ENCODE data around the gene RNF4. TPM values are rescaled to one million over a fixed set of nuclear protein-coding genes. Genes with fewer than 3 reads are reported as not detected.
"Not testable (repeated sequence)": the region's sequence is repeated elsewhere in the genome, so short reads cannot be mapped to it uniquely, and the experiment has no call there.

RNF4 gene
- total RNA-seq, 1 donor from 2014 or later = 93.5 TPM

- Mint-ChIP-seq H3K4me1 (no peaks in the 10 kb centered on the region), H3K27me3 (peaks cover 3% of the 10 kb centered on the region), H3K27ac (no peak overlapping the region), H3K9me3 (no peaks in the 10 kb centered on the region), H3K36me3 (ENCODE audit: low read depth) (no peaks in the 10 kb centered on the region), H3K4me3 (no peak overlapping the region)
- no peak for TF ChIP-seq CTCF (IDR thresholded peaks at IDR 0.05)
- intact Hi-C loops (cut with micrococcal nuclease) = no loop called here
- ATAC-seq (ENCODE audit: low read depth) (no peak), DNase-seq (no peak)
- ChIA-PET CTCF (interaction anchor here (0.8 kb wide), 1 partner anchor 12 kb away, joined by 3 read pairs; no protein-coding TSS in a partner anchor), POLR2A (no interaction called here)
Measured at GRCh38 chr4:2428496-2429213, 40.3 kb upstream of the RNF4 start.

- ATAC-seq (ENCODE audit: low read depth); POLR2A ChIA-PET; DNase-seq; intact Hi-C loops (cut with micrococcal nuclease); CTCF ChIA-PET; H3K4me1 Mint-ChIP-seq; H3K9me3 Mint-ChIP-seq; H3K27ac Mint-ChIP-seq; H3K27me3 Mint-ChIP-seq; H3K36me3 Mint-ChIP-seq (ENCODE audit: low read depth); H3K4me3 Mint-ChIP-seq: not testable (repeated sequence)
Measured at GRCh38 chr4:2429945-2430757, 38.8 kb upstream of the RNF4 start.

GRCh38 chr4:2432004-2432403, 36.9 kb upstream of the RNF4 start:
- Mint-ChIP-seq H3K36me3 (ENCODE audit: low read depth) (no peaks in the 10 kb centered on the region), H3K4me3 (no peak overlapping the region), H3K9me3 (no peaks in the 10 kb centered on the region), H3K27me3 (peaks cover 3% of the 10 kb centered on the region), H3K4me1 (no peaks in the 10 kb centered on the region), H3K27ac (no peak overlapping the region)
- DNase-seq = no peak
- ChIA-PET CTCF (no interaction called here), POLR2A (interaction anchor here (0.6 kb wide), 1 partner anchor 99 kb away, joined by 5 read pairs; no protein-coding TSS in a partner anchor)
- no peak for TF ChIP-seq CTCF (IDR thresholded peaks at IDR 0.05)
- intact Hi-C loops (cut with micrococcal nuclease) = no loop called here
- ATAC-seq (ENCODE audit: low read depth) = no peak

GRCh38 chr4:2432991-2433530, 35.8 kb upstream of the RNF4 start:
- H3K9me3 Mint-ChIP-seq = no peaks in the 10 kb centered on the region
- intact Hi-C loops (cut with micrococcal nuclease) = no loop called here
- no peaks in the 10 kb centered on the region for H3K4me1 Mint-ChIP-seq
- no peak for TF ChIP-seq CTCF (IDR thresholded peaks at IDR 0.05)
- no peaks in the 10 kb centered on the region for H3K36me3 Mint-ChIP-seq (ENCODE audit: low read depth)
- CTCF ChIA-PET = no interaction called here
- POLR2A ChIA-PET = no interaction called here
- ATAC-seq (ENCODE audit: low read depth) (no peak), DNase-seq (no peak)
- no peak overlapping the region for H3K4me3 Mint-ChIP-seq
- H3K27ac Mint-ChIP-seq = no peak overlapping the region
- peaks cover 3% of the 10 kb centered on the region for H3K27me3 Mint-ChIP-seq

GRCh38 chr4:2433609-2434350, 35.1 kb upstream of the RNF4 start:
- H3K4me1 Mint-ChIP-seq = no peaks in the 10 kb centered on the region
- no peak overlapping the region for H3K27ac Mint-ChIP-seq
- no peaks in the 10 kb centered on the region for H3K36me3 Mint-ChIP-seq (ENCODE audit: low read depth)
- CTCF ChIA-PET = no interaction called here
- H3K9me3 Mint-ChIP-seq = no peaks in the 10 kb centered on the region
- intact Hi-C loops (cut with micrococcal nuclease) = no loop called here
- peaks cover 3% of the 10 kb centered on the region for H3K27me3 Mint-ChIP-seq
- no peak for DNase-seq
- ATAC-seq (ENCODE audit: low read depth) = no peak
- POLR2A ChIA-PET = no interaction called here
- no peak overlapping the region for H3K4me3 Mint-ChIP-seq
- no peak for TF ChIP-seq CTCF (IDR thresholded peaks at IDR 0.05)
